ENCODE data around the gene PDE6H. TPM values are rescaled to one million over a fixed set of nuclear protein-coding genes. Genes with fewer than 3 reads are reported as not detected.

The PDE6H gene
- total RNA-seq, 4 donors from 2014 or later = not detected

DNA sequence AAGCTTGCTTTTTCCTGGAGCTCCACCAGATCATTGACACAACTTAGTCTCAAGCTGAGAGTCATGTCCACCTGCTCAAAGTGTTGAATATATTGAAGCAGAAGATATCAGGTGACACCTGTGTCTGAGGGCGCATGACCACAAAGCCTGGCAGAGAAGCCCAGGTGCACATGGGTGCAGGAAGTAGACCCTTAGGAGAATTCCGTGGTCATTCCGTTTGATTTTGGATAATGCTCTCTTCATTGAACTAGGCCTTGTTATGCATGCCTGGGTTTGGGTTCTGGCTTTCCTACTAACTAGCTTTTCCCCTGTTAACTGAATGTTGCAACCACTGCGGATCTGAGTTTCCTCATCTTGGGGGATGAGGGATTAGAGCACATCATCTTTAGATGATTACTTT is 18.6 kb upstream of the PDE6H start:
- Histone ChIP-seq H3K27ac (peak overlapping the region in 2 of 3 donors; percentile 86 to 91), H3K9me3 (no peaks in the 10 kb centered on the region), H3K4me1 (peaks cover 24 to 54% of the 10 kb centered on the region in 2 donors), H3K4me3 (replicated peaks in 1 of 3) (no peak overlapping the region), H3K27me3 (no peaks in the 10 kb centered on the region), H3K36me3 (no peaks in the 10 kb centered on the region)
- no peak for DNase-seq
- TF ChIP-seq, protein P1, sequence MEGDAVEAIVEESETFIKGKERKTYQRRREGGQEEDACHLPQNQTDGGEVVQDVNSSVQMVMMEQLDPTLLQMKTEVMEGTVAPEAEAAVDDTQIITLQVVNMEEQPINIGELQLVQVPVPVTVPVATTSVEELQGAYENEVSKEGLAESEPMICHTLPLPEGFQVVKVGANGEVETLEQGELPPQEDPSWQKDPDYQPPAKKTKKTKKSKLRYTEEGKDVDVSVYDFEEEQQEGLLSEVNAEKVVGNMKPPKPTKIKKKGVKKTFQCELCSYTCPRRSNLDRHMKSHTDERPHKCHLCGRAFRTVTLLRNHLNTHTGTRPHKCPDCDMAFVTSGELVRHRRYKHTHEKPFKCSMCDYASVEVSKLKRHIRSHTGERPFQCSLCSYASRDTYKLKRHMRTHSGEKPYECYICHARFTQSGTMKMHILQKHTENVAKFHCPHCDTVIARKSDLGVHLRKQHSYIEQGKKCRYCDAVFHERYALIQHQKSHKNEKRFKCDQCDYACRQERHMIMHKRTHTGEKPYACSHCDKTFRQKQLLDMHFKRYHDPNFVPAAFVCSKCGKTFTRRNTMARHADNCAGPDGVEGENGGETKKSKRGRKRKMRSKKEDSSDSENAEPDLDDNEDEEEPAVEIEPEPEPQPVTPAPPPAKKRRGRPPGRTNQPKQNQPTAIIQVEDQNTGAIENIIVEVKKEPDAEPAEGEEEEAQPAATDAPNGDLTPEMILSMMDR (IDR thresholded peaks at IDR 0.05) = no peak
- no peak for TF ChIP-seq POLR2A (IDR thresholded peaks at IDR 0.05)
- 77 to 89% methylated on average over 4 of the region's 4 CpGs for WGBS, 2 donors
- intact Hi-C loops (cut with DNase I) = no loop called here

- H3K27me3 ChIP-seq = no peaks in the 10 kb centered on the region
- H3K4me1 ChIP-seq = peaks cover 16 to 42% of the 10 kb centered on the region in 2 donors
- intact Hi-C loops (cut with DNase I) = no loop called here
- no peak overlapping the region for H3K4me3 ChIP-seq (replicated peaks in 1 of 3)
- peak overlapping the region; percentile 53 to 83 (median 58) for H3K27ac ChIP-seq
- no peak for DNase-seq
- H3K9me3 ChIP-seq = no peaks in the 10 kb centered on the region
- H3K36me3 ChIP-seq = no peaks in the 10 kb centered on the region
- TF ChIP-seq, protein P1 (IDR thresholded peaks at IDR 0.05) = no peak
- TF ChIP-seq POLR2A (IDR thresholded peaks at IDR 0.05) = no peak
- 69 to 88% methylated on average over 9 of the region's 9 CpGs for WGBS, 2 donors
Measured at GRCh38 chr12:14956024-14956891, 16.6 kb upstream of the PDE6H start.

DNA sequence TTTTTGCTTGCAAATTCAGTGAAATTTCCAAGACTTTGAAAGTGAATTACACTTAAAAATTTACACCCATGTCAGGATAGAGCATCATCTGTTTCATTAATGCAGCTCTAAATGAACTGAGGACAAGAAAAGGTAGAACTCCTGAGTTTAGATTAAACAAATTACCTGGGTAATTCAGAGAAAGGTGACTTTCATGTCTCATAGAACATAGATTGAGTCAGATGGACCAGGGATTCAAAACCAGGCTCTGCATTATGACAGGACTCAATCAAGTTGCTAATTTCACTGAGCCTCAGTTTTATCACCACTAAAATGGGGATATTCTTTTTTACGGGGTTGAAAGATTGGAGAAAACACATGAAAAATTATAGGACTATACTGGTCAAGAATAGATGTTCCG is 15.9 kb upstream of the PDE6H start:
- Histone ChIP-seq H3K27ac (peak overlapping the region; percentile 58 to 83 (median 68)), H3K36me3 (no peaks in the 10 kb centered on the region), H3K27me3 (no peaks in the 10 kb centered on the region), H3K4me3 (replicated peaks in 1 of 3) (no peak overlapping the region), H3K9me3 (no peaks in the 10 kb centered on the region), H3K4me1 (peaks cover 13 to 35% of the 10 kb centered on the region in 2 donors)
- intact Hi-C loops (cut with DNase I) = no loop called here
- no peak for DNase-seq
- TF ChIP-seq, protein P1 (IDR thresholded peaks at IDR 0.05) = no peak
- TF ChIP-seq POLR2A (IDR thresholded peaks at IDR 0.05) = no peak
- WGBS, 2 donors = 71 to 73% methylated on average over 2 of the region's 2 CpGs

DNA sequence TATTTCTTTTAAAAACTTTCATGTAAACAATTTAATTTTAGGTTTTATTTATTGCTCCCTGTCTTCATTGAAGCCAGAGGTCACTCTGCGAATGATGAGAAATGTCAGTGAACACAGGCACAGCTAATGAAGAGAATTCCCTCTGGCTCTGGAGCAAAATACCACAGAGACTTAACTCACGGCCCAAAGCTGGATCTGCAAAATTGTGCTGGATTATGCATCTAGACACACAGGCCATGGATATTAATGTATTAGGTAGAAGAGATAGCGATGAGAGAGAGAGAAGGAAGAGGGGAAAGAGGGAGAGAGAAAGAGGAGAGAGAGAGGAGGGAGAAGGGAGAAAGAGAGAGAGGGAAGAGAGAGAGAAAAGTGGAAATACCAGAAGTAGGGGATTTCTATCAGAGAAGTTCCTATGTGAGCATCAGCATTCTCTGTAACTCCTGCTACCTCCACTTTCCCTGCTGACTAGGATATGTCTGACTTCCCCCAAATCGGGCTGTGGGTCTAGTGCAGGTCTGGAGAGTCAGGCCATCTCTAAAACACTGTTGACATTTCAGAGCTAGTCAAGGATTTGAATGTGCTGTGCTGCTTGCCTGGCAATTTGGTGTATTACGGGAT is 15.2 kb upstream of the PDE6H start:
- peaks cover 7 to 28% of the 10 kb centered on the region in 2 donors for H3K4me1 ChIP-seq
- no peaks in the 10 kb centered on the region for H3K9me3 ChIP-seq
- no peaks in the 10 kb centered on the region for H3K36me3 ChIP-seq
- DNase-seq = no peak
- TF ChIP-seq, protein P1 (IDR thresholded peaks at IDR 0.05) = no peak
- TF ChIP-seq POLR2A (IDR thresholded peaks at IDR 0.05) = no peak
- intact Hi-C loops (cut with DNase I) = no loop called here
- H3K27me3 ChIP-seq = no peaks in the 10 kb centered on the region
- H3K4me3 ChIP-seq (replicated peaks in 1 of 3) = no peak overlapping the region
- H3K27ac ChIP-seq = peak overlapping the region; percentile 58 to 83 (median 68)
- 57 to 59% methylated on average over 5 of the region's 5 CpGs for WGBS, 2 donors
